GM18951 (cell line): ENCODE data around the gene PBX2.

Experiments used
- POLR2A ChIP-seq: IDR thresholded peaks from 4 replicates; pipeline ENCODE4 v1.6.1; 2011; ENCODE audit warnings: mild to moderate bottlenecking; ENCODE audit not compliant: insufficient read length, insufficient read depth; ENCODE audit errors: extremely low read depth
- in situ Hi-C: fragments of 300-500 bp; cut with MboI; formaldehyde crosslinking; loops from one replicate; pipeline ENCODE4 v1.12.0; 2022; ENCODE audit warnings: low sequenced_read_pairs, mixed read lengths, inconsistent platforms; ENCODE audit not compliant: unreplicated experiment

The PBX2 gene

DNA sequence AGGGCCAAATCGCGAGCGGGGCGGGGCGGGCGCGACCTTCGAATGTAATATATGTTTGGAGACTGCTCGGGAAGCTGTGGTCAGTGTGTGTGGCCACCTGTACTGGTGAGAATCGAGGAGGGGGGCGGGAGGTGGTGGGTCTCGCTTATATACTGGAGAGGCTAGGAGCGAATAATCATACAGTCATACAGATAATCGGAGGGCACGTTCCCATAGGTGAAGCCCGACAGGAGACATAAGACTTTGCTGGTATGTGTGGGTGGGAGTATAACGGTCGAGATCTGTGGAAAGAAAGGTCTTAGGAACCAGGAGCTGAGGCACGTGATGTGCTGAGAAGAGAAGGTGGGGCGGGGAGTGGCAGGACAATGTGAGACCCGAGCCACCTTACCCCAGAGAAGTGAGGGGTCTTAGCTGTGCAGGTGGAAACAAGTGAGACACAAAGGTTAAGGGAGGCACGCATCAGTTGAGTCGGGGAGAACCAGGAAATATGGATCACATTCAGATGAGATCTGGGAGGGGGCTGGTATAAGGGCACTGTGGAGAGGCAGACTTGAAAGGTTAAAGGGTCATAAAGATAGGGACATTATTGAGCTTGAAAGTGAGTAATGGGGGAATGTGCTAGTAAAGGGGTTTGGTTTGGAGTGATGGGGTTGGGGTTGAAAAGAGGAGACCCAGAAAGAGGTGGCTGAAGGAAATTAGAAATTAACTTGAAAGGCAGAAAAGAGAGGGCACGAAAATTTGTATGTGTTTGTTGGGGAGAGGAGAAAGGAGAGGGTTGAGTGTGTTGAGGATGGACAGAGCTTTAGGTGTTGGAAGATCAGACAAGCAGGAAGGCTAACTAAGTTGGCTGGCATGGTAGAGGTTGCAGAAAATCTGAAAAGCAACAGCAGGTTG, 11.2 kb downstream of the PBX2 start:
- no peak for TF ChIP-seq POLR2A
- in situ Hi-C loops = no loop called here

DNA sequence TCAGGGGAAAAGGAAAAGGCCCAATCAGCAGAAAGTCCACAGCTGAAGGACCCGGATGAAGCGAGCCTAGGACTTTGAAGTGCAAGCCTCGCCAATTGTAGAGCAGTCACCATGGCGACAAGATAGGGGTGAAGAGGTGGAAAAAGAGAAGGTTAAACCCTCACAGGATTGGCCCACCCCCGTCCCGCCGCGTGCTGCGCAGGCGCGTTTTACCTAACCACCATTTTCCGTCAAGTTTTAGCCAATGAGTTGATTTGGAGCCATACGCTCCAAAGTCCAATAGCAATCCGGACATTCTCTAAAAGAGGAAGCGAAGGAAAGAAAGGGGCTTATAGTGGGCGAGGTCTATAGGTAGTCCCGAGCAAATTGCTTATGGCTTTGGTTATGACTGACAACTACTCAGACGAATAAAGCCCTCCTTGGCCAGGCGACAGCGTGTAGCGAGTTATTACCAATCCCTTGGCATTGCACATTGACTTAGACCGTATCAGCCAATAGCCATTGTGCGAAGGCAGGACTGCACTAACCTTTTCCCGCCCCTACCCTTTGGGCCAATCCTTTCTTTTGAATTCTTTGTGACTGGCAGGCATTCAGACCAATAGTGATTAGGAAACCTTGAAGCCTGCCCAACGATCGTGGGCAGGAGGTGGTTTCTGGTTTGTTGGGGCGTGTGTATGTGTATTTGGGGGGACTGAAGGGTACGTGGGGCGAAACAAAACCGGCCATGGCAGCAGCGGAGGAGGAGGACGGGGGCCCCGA, 12.0 kb downstream of the PBX2 start, which contains the start of gene RNF5:
Gene RNF5 (plus strand): TSS at position 618 of the 759 bp plus-strand sequence. CDS start 107 bp downstream, at position 725.
- in situ Hi-C loops = no loop called here
- peak; percentile 40 for TF ChIP-seq POLR2A

DNA sequence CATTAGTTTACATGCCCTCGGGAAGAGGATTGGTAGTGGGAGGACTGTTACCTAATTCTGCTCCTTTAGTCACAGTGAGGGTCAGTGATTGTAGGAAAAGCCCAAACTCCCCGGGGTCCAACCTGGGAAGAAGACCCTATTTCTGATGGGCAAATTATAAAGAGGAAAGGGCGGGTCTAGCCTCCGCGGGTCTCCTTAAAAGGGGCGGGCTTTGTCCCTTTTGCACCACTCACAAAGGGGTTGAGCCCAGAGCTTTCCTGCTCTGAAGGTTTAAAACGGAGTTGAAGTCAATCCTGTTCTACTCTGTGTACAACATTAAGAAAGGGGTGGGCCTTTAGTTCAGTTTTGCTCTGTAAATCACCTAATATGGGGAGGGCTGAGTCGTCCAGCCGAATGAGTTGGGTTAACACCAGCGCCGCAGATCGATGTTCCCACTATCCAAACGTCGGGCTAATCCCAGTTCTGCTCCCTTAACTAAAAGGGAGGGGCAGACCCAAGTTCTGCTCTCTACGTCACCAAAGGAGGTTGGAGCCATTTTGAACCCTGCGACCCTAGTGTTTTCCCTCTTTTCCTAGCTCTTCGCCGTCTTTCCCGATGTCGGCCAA, 12.7 kb downstream of the PBX2 start:
- TF ChIP-seq POLR2A = peak; percentile 45
- in situ Hi-C loops = no loop called here

DNA sequence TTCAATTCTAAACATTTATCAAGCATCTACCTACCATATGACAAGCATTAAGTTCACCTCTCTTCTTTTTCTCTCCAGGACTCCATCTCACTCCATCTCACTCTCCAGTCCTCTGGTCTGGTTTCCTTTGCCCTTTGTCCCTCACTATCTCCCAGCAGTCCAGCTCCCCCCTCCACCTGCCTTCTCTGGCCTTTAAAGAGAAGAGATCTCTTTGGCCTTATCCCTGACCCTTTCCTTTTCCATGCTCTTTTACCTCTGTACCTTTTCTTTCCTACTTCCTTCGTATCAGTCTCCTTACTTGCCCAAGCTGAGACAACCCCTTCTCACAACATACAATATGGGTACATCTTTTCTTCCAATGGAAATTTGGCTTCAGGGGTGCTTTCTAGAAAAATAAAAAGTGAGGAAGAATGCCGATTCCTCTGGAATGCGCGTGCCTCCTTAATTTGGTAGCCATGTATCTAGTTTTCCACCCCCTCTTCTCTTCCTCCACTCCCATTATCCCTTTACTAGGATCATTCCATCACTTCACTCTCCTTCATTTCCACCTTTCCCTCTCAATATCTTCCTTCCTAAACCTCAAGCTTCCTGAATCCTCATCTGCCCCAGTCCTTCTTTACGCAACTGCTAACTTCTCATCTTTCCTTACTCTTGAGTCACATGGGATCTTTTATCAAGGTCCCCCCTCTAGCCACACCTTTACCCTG, 13.4 kb downstream of the PBX2 start:
- no peak for TF ChIP-seq POLR2A
- in situ Hi-C loops = no loop called here

DNA sequence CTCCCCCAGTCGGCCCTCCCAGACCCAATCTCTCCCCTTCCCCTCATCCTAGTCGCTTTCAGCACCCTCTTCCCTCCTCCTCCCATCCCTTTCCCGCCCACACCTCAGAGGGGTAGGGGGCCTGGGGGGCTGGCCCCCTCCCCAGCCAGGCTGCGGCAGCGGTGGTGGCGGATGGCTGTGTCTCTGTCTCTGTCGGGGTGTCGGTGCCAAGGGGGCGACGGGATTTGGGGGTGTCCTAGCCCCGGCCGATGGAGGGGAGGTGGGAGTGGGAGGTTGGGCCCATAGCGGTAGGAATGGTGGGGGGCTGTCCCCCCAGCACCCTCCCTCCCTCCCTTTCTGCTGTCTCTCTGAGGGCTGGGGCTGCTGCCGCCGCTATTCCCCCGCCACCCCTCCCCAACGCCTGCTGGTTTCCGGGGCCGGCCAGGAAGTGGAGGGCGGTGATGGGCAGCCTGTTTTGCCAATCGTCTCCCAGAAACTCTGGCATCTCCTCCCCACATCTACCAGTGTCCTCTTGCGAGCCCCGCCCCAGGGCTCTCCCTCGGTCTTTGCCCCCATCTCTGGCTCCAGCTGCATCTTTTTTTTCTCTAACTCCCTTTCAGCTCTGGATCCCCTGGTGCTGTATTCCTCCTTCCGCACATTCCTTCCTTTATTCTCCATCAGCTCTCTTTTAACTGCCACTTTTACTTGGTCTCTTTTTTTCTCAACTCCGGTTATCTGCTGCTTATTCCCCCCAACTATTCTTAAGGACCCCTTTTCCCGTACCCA, 14.1 kb downstream of the PBX2 start, which contains the start of gene AGPAT1:
Gene AGPAT1 (minus strand): TSS at position 374 of the 765 bp plus-strand sequence. CDS start 4,588 bp downstream, outside the sequence.
- peak; percentile 67 for TF ChIP-seq POLR2A
- in situ Hi-C loops = no loop called here

DNA sequence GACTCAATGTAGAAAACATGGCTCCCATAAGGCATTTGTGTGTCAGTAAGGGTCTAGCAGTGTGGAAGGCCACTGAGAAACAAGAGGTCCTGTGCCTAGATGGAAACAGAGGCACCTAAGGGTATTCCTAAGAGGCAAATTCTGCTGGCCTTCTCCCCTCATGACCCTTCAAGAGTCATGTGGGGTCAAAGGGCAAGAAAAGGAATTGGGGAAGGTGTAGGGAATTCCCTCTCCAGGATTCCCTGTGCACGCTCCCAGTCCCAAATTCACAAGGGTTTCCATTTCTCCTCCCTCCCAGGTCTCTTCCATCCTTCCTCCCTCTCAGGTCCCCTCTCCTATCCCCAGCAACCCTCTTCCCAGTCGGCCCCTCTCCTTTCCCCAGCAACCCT, 14.7 kb downstream of the PBX2 start:
- in situ Hi-C loops = no loop called here
- TF ChIP-seq POLR2A = no peak

DNA sequence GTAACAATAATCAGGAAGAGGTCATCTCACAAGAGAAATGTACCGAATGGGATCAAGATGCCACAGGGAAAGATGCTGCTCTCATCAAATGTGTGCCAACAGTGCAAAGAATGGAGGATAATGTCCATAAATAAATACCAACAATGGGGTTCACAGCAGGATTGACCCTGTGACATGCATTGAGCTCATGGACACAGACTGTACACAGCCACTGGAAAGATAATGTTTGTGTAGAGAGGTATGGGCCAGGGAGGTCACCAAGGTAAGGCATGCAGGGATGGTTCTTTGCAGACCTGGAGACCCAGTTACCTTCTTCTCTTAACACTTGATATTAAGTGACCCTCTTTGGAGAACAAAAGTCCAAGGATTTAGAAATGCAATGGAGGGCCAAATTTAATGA, 15.6 kb downstream of the PBX2 start:
- TF ChIP-seq POLR2A = no peak

DNA sequence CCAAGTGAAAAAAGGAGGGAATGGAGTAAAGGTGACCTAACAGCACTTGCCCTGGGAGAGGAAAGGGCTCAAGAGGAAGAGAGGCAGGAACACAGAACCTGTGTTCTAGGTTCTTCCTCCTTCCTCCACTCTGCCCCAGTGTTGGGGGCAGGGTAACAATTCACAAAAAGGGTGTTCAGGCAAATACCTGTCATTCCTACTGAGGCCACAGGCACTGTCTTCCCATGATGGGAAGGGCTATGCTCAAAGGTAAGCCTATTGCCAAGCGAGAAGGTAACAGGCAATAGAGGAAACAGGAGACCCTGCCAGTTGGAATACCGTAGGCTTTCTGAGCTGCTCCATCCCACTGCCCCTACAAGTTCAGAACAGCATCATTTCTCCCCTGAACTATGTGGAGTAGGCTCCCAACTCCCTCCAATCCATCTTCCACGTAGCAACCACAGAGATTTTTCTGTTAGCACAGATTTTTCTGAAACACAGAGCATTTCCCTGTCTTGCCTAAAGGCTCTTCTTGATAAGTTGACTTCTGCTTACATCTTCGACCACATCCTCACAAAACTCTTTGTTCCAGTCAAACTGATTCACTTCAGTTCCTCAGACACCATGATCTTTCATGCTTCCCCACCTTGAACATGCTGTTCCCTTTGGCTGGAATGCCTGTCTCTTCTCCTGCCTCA, 16.8 kb downstream of the PBX2 start:
- TF ChIP-seq POLR2A = no peak
- in situ Hi-C loops = no loop called here

More for the DNA sequence above, 15.6 kb downstream of the PBX2 start:
- in situ Hi-C loops = no loop called here

DNA sequence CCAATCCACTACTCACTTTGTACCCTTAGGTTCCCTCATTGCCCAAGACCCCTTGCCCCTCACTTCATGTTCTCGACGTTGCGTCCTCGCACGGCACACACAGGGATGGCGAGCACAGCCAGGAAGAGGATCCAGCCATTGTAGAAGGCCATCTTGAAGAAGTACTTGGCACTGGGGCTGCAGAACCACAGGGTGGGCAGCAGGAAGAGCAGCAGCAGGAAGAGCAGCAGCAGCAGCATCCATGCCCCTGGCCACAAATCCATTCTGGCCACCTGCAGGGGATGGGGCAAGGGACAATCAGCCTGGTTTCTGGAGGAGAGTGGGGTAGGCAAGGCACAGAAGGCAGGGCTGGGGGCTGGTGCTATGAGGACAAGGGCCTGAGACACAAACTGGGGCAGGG, 18.8 kb downstream of the PBX2 start:
- no peak for TF ChIP-seq POLR2A

DNA sequence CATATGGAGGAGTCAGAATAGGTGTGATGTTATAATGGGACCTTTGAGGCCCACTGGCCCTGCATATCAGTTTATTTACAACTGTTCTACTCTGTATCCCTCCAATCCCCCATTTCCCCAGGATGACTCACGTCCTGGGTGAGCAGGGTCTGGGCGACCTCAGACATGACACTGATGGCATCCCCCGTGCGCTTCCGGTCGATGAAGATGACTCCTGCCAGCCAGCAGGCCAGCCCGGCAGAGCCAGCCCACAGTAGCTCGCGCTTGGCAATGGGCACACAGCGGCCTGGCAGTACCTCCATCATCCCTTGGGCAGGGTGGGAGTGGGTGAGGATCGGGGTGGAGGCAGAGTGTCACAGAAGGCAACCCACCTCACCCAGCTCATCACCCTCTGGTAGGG, 19.7 kb downstream of the PBX2 start:
- in situ Hi-C loops = no loop called here
- no peak for TF ChIP-seq POLR2A

More for the DNA sequence above, 18.8 kb downstream of the PBX2 start:
- in situ Hi-C loops = no loop called here

DNA sequence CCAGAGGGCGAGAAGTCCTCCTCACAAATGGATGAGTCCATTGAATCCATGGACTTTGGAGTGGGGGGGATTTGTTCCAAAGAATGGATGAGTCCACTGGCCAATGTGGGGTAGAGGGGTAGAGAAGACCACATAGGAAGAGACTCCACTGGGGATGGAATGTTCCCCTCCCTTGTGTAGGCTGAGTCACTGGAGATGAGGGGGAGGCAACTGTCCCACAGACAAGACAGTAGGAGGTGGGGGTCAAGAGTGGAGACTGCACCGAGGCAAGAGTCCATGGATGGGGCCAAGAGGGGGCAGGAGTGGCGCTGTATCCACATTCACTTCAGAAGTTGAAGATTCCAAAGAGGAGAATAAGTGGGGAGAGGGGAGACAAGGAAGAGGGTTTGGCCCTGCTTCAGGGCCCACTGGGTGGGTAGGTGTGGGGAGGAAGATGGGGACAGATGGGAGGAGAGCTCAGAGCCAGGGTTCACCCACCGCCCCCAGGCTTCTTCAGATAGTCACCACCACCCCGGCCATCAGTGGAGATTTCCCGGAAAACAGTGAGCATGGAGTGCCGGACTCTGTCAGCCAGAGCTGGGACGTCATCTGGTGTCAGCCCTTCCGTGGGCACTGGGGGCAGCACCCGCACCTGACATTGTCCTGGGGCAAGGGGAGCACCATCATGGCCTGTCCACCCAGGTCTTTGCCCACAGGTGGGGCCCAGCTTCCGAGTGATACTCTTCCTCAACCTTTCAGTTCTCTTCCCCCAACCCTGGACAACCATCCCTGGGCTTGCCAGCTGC, 21.0 kb downstream of the PBX2 start:
- no peak for TF ChIP-seq POLR2A
- in situ Hi-C loops = no loop called here
